ENCODE data around the gene WASL.
A peak's percentile ranks its signal among the peaks of the same experiment; 100 is the strongest.
"Not testable (repeated sequence)": the region's sequence is repeated elsewhere in the genome, so short reads cannot be mapped to it uniquely, and the experiment has no call there.

Gene WASL

GRCh38 chr7:123732413-123733091 is 16.3 kb downstream of the WASL start:
- DNase-seq (ENCODE audit: low read depth): no peak

- no peak for DNase-seq (ENCODE audit: low read depth)
These were observed 19.6 kb downstream of the WASL start for GRCh38 chr7:123729218-123729578.

GRCh38 chr7:123727071-123727837 is 21.5 kb downstream of the WASL start:
- DNase-seq (ENCODE audit: low read depth): peak; percentile 89

GRCh38 chr7:123725586-123726171 is 23.1 kb downstream of the WASL start:
- DNase-seq (ENCODE audit: low read depth): no peak

- peak; percentile 39 for DNase-seq (ENCODE audit: low read depth)
These were observed 24.0 kb downstream of the WASL start for GRCh38 chr7:123724817-123725253.

- no peak for DNase-seq (ENCODE audit: low read depth)
These were observed 24.9 kb downstream of the WASL start for GRCh38 chr7:123723913-123724312.

- not testable (repeated sequence) for DNase-seq (ENCODE audit: low read depth)
These were observed 28.3 kb downstream of the WASL start for GRCh38 chr7:123720527-123720926.

- DNase-seq (ENCODE audit: low read depth): no peak
These were observed 29.5 kb downstream of the WASL start for GRCh38 chr7:123719197-123719721.

GRCh38 chr7:123718773-123719172 is 30.0 kb downstream of the WASL start:
- no peak for DNase-seq (ENCODE audit: low read depth)

GRCh38 chr7:123717689-123718088 is 31.1 kb downstream of the WASL start:
- DNase-seq (ENCODE audit: low read depth): no peak

GRCh38 chr7:123716877-123717276 is 31.9 kb downstream of the WASL start:
- DNase-seq (ENCODE audit: low read depth): no peak

GRCh38 chr7:123715799-123716198 is 33.0 kb downstream of the WASL start:
- no peak for DNase-seq (ENCODE audit: low read depth)

GRCh38 chr7:123715198-123715597 is 33.6 kb downstream of the WASL start:
- no peak for DNase-seq (ENCODE audit: low read depth)

- DNase-seq (ENCODE audit: low read depth): no peak
These were observed 34.3 kb downstream of the WASL start for GRCh38 chr7:123714296-123715080.

GRCh38 chr7:123712619-123713018 is 36.2 kb downstream of the WASL start:
- peak; percentile 73 for DNase-seq (ENCODE audit: low read depth)

GRCh38 chr7:123711832-123712293 is 36.9 kb downstream of the WASL start:
- no peak for DNase-seq (ENCODE audit: low read depth)

- no peak for DNase-seq (ENCODE audit: low read depth)
These were observed 38.1 kb downstream of the WASL start for GRCh38 chr7:123710683-123711082.

- DNase-seq (ENCODE audit: low read depth): peak; percentile 87
These were observed 39.3 kb downstream of the WASL start for GRCh38 chr7:123709525-123709924.

- no peak for DNase-seq (ENCODE audit: low read depth)
These were observed 43.4 kb downstream of the WASL start for GRCh38 chr7:123705211-123705901.

- DNase-seq (ENCODE audit: low read depth): no peak
These were observed 52.7 kb downstream of the WASL start for GRCh38 chr7:123695944-123696677.

GRCh38 chr7:123692471-123692877 is 56.3 kb downstream of the WASL start:
- no peak for DNase-seq (ENCODE audit: low read depth)

Measured in amniotic epithelial cell (primary cell).